Fibroblast of the conjunctiva (primary cell): ENCODE results near the gene SLC9A9.
A peak's percentile ranks its signal among the peaks of the same experiment; 100 is the strongest.

Experiments used
- DNase-seq: peaks from one replicate; pipeline ENCODE4 v3.0.0-alpha.2; 2010; ENCODE audit warnings: low read depth

Gene SLC9A9

DNA sequence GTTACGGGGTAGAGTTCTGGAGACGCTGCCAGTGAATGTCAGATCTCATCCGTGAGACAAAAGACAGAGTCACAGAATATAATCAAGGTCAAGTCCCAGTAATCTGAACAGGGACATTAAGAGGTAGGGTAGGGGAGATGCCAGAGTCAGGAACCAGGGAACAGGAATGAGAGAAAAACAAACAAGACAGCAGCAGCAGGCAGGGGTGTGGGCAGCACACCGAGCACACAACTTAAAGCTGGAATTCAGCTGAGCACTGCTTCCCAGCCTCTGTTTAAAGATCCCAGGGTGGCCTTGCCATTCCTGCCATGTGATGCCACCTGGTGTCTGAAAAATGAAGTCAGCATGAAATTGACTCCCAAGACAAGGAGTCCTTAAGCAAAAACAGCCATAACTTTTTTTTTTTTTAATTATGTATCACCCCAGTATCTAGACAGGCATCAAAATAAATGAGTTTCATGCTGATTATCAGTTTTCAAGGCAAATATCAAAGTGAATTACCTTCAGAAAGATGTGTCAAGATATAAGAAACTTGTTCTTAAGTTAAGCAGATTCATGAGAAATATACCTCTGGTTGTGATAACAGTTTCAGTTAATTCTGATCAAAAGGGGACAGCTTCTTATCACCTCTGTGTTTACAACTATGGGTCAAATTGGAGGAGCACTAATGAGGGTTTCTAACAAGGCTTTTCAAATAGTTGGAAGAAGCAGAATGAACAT, 203.7 kb downstream of the SLC9A9 start:
- peak; percentile 87 for DNase-seq

- DNase-seq = no peak
These were observed 204.4 kb downstream of the SLC9A9 start for GRCh38 chr3:143643905-143644304.

DNA sequence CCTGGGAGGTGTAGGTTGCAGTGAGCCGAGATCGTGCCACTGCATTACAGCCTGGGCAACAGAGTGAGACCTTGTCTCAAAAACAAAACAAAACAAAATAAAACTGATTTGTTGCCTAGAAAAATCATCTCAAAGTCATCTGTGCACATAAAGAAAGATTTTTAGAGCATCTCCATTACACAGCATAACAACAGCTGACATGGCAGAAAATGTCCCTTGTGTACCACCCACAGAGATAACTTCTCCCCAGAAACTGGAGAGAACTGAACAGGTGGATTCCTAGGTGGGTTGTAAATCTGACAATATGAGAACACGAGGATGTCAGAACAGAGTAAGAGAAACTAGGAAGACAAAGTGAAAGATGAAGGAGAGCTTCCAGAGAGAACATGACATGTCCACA, 207.5 kb downstream of the SLC9A9 start:
- DNase-seq = no peak

- no peak for DNase-seq
These were observed 211.1 kb downstream of the SLC9A9 start for GRCh38 chr3:143637133-143637532.

DNA sequence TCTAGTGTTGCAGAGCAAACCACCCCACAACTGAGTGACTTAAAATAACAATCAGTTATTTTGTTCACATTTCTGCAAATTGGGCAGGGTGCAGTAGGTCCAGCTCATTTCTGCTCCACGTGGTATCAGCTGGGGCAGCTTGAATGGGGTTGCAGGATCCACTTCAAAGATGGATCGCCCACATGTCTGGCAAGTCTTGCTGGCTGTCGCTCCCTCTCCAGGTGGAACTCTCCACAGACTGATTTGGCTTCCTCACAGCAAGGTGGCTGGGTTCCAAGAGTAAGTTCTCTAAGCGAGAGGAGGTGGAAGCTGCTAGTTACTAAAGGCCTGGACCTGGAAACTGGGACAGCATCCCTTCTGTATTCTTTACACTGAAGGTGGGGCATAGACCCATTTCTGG, 213.3 kb downstream of the SLC9A9 start:
- no peak for DNase-seq

GRCh38 chr3:143634427-143634826, 213.8 kb downstream of the SLC9A9 start:
- no peak for DNase-seq

DNA sequence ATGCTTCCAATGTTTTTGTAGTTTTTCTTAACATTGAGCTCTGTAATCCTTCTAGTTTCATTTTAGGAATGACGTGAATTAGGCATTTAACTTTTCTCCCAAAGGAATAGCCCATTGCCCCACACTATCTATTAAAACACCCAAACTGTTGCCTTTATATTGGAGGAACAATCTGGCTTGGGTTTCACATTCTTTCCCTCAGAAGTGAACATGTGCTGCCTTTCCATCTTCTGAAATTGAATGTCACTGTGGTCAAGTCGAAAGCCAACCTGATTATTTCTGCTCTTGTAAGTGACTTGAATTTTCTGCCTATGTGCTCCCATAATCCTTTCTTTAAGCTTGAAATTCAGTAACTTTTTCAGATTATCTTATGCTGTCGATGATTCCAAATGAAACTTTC, 214.5 kb downstream of the SLC9A9 start:
- no peak for DNase-seq

DNA sequence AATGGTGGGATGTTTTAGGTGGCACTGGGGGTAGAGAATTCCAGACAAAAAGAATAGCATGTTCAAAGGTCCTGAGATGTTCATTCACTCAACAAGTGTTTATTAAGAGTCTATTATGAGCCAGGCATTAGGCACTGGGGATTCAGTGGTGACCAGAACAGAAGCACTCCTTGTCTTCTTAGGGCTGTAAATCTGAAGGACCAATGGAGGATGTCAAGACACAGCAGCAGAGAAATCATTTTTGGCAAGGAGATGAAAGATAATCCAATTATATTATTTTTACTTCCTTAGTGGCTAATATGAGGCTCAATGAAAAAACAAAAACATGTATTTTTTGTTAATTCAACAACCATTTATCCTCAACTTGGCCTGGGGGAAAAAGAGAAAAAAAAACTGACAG, 218.5 kb downstream of the SLC9A9 start:
- DNase-seq = no peak

GRCh38 chr3:143628971-143629370, 219.3 kb downstream of the SLC9A9 start:
- no peak for DNase-seq

DNA sequence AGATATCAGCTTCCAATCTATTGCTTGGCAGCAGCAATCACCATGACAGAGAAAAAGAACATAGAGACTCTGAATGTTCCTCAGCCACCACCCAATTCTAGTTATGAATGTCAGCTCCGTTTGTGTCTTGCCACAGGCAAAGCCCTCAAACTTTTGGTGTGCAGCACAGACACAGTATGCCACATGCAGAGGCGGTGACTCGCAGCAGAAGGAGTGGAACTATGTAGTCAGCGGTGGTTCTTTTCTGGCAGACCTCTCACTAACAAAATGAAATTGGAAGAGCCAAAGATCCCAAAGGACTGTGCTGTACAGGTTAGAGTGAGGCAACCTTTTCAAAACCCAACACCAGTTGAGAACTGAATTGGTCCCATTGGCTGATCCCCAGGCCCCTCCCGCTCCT, 220.9 kb downstream of the SLC9A9 start:
- DNase-seq = peak; percentile 36

- DNase-seq = no peak
These were observed 229.0 kb downstream of the SLC9A9 start for GRCh38 chr3:143619231-143619630.

DNA sequence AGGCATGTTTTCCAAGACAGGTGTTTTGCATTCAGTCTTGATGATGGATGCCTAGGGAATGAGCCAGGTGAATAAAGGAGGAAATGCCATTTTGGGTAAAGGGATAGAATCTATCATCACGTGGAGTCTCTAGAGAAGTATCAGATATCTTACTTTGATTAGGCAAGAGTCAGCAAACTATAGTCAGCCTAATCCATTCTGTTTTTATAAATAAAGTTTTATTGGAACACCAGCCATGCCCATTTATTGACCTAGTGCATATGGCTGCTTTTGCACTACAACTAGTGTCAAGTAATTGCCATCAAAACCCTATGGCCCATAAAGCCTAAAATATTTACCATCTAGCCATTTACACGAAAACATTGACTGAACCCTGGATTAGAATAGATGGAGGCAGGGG, 231.2 kb downstream of the SLC9A9 start:
- no peak for DNase-seq

DNA sequence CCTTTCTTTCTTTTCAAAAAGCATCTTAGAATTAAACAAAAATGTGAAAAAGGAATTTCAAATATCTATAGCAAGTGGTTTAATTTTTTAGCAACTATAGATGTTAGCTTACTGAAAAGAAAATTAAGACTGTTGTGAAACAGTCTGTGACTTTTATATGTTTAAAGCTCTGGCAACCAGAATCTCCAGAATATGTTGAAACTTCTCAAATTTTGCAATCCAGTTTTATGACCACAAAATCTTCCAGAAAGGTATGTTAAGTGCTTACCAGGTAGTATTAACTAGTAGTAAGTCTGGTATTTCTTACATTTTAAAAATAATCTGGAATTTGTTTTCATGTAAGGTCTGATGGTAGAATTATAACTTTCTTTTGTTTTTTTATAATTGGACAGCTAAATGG, 235.0 kb downstream of the SLC9A9 start:
- no peak for DNase-seq

- no peak for DNase-seq
These were observed 235.7 kb downstream of the SLC9A9 start for GRCh38 chr3:143612541-143612940.

DNA sequence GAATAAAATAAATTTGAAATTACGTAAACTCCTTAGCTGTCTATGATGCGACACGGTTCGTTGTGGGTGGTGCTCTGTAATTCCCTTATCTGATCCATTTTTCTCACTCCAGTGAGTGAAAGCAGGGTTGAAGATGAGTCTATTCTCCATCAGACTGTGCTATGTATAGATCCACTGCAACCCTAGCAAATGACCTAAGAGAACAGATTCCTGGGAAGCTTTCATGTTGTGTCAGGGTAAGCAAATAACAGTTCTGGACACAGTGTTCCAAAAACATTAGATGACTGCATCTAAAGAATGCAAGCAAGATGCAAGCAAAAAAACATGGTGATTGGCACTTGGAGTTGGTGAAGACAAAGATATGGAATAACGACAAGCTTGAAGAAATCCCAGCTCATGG, 239.3 kb downstream of the SLC9A9 start:
- DNase-seq = peak; percentile 89

GRCh38 chr3:143605233-143605950, 242.9 kb downstream of the SLC9A9 start:
- DNase-seq = peak; percentile 52

DNA sequence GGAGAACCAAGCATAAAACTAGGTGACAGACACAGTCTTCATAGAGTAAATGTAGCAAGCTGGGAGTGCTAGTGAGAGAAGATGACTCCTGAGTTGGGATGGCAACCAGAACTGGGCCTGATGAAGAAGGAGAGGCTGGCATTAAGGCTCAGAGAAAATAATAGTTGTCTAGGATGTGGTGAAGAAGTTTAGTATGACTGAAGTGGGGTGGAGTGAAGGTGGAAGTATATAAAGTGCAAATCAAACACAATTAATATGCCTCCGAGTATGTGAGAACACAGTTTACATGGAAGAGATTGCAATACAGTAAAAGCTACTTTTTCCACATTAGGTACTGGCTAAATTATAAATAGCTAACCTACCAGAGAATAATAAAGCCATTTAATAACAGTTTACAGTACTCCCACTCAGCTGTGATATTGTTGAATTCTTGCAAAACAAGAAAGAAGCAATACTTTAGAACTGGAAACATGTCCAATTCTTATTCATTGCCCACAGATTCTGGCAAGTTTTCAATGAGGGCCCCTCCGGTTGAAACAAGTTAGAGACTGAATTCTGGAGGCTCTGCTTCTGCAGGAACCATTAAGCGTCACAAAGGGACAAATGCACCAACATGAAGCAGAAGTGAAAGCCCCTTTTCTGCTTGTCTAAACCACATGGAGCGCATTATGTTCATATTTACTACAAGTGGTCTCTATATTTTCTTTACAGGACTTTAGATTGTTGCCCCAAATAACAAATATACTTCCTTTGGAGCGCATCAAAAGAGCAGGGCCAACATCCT, 243.7 kb downstream of the SLC9A9 start:
- DNase-seq = no peak

DNA sequence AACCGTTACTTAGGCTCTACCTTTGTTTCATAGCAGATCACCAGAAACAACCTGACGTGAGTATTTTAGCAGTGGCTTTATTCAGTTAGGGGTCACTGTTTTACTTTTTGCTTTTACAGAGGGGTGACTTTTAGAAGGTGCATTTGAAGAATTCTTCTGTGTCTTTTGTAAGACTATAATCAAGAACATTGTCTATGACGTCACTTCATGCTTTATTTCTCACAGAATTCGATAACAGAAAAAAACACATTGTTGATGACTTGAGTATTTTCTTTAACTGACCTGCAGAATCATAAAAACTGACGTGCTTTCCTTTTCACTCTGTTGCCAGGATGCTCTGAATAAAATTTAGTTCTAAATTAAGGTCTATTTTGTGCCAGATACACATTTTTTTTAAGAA, 244.5 kb downstream of the SLC9A9 start:
- DNase-seq = no peak

DNA sequence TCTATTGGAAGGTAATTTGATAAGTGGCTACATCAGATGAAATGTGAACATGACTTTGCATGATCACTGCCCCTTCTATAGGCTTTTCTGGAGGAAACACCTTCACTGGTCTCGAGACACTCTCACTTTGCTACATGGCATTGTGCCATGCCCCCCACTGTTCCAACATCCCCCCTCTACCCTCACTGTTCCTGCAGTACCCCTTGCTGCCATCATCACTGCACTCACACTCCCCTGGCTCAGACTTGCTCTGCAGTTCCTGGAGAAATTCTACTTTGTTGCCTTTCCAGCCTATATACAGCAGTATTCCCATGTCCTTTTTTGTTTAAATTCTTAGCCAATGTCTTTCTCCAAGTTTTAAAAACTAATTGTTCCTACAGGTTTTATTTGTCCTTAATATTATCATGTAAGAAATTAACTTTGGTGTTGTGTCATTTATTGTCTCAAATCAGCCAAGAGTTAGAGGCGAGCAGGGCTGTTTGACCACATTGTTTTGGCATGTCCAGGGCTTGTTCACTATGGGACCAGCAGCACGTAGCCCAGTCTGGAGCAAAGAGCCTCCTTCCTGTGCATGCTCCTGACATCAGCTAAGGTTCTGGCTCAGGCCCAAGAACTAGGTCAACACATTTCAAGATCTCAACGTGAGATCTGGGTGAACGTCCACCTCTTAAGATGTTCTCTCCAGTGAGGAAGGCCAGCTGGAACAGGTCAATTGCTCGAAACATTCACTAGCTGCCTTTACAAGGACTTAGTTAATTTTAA, 246.4 kb downstream of the SLC9A9 start:
- DNase-seq = no peak

DNA sequence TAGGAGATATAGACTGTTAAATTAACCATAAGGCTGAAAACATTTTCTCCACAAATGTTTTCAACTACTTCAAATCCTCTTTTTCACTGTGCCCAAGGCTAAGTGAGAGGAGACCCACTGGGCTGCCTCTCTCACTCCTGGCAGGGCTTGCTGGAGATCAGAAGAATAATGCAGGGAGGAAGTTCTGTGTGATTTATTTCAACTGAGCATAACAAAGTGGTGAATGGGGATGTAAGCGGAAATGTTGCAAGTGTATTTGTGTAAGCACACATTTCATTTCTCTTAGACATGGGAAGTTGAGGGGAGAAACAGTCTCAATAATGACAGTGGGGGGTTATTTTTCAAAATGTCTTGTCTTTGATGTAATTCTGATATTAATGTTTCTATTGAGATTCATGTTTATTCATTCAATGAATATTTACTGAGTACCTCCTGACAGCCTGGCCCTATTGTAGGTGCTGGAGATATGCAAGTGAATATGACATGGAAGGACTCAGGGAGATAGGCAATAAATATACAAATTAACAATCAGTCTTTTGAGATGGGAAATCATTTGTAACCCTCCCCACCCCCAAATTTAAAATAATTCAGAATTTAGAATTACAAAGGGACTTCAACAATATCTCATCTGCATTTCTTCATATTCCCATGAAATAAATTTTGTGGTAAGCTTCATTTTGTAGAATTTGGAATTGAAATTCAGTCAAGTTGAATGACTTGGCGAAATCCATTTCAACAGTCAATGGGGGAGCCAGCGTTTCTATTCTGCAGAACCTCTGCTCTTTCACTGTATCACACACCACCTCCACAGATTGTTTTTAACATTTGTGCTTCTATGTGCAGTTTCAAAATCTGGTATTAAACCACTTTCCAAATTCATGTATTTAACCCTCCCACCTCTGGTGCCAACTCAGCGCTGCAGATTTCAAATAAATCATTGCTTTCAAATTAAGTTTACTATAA, 247.2 kb downstream of the SLC9A9 start:
- no peak for DNase-seq
